HS-5 (cell line): Measurements from ENCODE around the gene PRKAR1B.

Experiments
- DNase-seq: peaks from one replicate; pipeline ENCODE4 v3.0.0-alpha.2; 2012; ENCODE audit warnings: low read depth

PRKAR1B gene

GRCh38 chr7:603152-603951, 123.7 kb downstream of the PRKAR1B start:
- DNase-seq: no peak

DNA sequence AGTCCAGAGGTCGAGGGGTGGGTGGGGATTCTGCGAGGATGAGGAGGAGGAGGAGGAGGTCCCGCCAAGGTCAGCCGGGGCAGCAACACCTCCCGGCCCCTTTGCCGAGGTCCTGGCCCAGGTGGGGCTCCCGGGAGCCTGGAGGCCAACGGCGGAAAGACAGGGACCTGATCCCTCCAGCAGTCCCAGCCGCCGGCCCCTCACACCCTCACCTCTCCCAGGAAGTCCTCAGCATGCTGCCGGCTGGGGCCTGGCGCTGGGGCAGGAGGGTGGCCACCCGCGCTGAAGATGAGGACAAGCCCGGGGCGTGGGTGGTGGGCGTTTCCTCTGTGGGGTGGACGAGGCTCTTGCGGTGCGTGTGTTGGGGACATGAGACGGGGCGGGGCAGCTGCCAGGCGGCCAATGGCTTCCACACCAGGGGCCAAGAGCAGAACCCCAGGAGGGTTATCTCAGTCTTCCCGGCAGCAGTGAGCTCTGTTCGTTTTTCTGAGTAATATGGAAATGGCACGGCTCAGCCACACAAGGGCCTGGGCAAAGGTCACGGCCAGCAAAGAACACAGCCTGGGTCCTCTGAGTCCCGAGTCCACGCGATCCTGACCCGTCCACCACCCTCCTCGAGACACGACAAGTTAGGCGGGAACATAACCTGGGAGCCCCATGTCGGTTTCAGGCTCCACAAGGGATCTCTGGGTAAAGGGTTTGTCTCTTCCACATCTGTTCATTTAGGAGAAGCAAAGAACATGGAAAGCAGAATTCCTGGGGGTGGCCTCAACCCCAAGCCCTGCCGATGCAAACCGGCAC, 124.5 kb downstream of the PRKAR1B start:
- DNase-seq: no peak

- no peak for DNase-seq
Measured at GRCh38 chr7:601595-602340, 125.3 kb downstream of the PRKAR1B start.

DNA sequence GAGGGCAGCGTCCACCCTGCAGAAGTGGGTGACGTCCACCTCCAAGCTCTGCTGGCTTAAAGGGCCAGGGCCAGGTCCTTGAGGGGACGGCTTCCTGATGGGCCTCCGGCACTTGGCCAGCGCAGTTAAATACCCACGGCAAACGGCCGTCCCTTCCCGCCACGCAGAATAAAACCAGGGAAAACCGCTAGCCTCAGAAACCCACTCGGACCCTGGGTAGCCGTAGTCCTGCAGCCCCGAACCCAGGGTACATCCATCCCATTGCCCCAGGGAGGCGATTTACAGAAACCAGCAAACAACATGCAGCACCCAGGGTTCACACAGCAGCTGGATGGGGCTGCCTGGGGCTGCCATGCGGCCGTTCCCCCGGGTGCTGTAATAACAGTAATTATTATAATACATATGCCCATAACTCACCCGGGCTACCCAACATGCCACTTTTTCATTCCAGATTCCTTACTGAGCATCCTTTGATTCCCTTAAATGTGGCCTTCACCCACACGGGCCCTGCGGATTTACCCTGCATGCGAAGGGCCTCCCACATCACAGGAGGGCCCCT, 126.0 kb downstream of the PRKAR1B start:
- DNase-seq: no peak

DNA sequence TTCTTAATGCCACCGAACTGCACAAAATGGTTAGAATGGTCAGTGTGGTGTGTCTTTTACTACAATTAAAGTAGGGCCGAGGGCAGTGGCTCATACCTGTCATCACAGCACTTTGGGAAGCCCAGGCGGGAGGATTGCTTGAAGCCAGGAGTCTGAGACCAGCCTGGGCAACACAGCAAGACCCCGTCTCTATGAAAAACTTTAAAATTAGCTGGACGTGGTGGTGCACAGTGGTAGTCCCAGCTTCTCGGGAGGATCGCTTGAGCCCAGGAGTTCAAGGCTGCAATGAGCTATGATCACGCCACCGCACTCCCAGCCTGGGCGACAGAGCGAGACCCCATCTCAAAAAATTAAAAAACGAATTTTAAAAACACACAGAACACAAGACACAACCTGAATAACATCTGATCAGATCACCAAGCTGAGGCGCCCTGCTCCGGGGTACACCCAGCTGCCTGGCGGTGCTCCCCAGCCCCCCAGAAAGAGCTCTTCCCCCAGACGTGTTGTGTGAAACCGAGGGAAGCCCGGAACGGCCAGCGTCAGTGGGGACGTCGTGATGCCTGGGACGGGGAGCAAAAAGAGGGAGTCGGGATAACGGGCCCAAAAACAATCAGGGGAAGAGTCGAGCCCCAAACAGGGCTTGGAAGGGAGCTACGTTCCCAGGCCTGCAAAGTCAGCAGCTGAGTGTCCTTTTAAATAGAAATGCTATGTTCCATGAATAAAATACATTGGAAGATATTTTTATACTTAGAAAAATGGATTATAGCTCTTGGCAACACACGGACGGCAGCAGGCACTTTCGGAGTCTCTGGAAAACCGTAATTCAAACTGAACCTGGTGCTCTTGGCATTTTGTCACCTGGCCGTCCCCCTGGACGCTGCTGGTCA, 126.7 kb downstream of the PRKAR1B start:
- DNase-seq: no peak

- no peak for DNase-seq
Measured at GRCh38 chr7:598899-599298, 128.2 kb downstream of the PRKAR1B start.

GRCh38 chr7:597348-598178, 129.5 kb downstream of the PRKAR1B start:
- no peak for DNase-seq

- DNase-seq: no peak
Measured at GRCh38 chr7:596819-597182, 130.3 kb downstream of the PRKAR1B start.

DNA sequence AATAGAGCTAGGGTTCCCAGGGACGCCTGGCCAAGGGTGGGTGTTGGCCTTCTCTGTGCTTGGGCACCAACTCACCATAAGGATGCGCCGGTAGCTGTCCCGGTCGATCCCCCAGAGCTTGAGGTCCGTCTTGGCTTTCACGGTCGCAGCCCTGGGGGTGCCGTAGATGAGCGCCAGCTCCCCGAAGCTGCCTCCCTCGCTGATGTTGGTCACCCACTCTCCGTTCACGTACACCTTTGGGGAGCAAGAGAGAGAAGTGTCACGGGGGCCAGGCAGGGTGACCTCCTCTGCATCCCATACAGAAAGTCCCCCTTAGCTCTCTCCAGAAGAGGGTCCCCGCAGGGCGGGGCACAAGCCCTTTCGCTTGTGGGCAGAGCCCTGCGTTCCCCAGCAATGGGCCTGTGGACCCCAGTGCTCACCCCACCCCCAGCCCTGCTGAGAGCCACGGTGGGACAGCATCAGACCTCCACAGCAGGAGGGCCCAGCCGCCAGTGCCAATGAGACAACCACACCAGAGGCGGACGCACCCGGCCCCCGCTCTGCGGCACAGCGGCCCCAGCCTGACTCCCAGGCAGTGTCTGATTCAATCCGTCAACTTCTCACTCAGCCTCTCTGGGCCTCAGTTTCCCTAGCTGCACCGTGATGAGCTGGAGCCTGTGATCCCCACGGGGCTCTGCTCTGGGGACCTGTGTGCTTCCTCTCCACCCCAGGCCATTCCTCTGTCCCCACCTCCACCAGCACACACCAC, 130.8 kb downstream of the PRKAR1B start:
- no peak for DNase-seq

DNA sequence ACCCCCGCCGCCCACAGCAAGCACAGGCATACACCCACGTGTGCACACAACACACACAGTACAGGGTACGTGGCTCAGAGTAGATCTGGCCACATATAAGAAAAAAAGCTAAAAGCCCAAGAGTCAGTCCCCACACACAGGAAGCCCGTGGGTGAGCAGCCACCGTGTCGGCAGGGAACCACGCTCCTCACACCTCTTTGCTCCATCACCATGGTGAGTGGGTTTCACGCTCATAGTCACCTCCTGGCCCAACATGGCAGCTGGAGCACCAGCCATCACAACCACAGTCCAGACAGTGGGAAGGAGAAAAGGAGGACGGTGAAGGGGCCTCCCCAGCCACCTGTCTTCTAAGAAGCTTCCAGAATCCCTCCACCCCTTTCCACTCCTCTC, 131.5 kb downstream of the PRKAR1B start:
- DNase-seq: no peak

DNA sequence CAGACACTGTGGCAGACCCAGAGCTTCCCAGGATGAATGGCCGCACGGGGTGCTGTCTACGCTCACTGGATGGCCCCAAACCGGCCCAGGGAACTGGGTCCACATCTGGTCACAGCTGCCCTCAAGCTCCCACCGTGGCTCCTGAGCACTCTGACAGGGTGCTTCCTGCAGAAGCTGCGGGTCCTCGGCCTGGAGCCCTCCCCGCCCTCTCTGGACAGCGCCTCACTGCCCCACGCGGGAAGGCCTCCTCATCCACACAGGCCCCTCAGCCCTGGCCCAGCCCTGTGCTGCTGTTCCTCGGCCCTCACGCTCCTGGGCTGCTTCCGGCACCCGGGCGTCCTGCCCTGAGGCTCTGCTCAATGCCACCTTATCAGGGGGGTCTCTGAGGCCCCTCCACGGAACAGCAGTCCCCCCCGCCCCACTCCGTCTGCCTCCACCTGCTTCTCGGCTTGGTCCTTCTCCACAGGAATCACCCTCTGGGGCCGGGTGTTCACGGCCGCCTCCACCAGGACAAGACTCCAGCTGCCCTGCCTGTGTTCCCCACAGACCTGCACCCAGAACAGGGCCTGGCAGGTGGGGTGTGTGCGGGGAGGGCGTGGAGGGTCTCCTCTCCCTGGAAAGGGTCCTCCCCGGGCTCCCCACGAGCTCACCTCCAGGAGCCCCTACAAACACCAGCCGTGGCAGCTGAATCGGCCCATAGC, 132.0 kb downstream of the PRKAR1B start:
- DNase-seq: no peak

GRCh38 chr7:594212-594913, 132.7 kb downstream of the PRKAR1B start:
- no peak for DNase-seq

DNA sequence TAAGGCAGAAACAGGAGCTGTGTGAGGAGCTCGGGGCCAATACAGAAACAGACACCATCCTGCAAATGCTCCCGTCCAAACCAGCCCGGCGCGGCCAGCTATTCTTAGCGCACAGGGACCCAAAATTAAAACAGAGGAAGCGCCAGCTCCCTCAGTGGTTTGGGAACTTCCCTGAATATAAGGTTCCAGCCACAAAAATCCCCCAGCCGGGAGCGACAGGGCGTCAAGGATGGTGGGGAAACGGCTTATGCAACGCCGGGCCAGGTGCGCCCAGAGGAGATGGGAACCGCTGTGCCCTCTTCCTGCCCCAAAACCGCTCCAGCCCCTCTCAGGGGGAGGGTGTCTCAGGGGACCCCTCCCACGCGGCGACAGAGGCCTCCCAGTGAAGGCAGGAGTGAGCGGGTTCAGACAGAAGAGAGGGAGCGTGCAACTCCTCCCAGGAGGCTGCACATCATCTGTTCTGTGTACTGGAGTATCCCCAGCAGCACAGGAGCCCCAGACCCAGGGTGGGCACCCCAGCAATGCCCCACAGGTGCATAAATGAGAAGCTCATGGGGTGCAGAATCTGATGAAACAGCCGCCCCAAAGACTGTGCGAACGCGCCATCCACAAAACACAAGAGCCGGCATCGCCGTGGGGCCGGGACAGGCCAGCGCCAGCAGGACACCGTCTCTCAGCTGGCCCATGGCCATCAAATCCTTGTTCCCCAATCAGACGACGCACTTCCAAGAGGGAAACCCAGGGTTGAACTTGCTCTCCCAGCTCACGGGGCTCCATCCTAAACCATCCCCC, 133.6 kb downstream of the PRKAR1B start:
- DNase-seq: no peak

GRCh38 chr7:591856-592628, 135.0 kb downstream of the PRKAR1B start:
- DNase-seq: no peak

DNA sequence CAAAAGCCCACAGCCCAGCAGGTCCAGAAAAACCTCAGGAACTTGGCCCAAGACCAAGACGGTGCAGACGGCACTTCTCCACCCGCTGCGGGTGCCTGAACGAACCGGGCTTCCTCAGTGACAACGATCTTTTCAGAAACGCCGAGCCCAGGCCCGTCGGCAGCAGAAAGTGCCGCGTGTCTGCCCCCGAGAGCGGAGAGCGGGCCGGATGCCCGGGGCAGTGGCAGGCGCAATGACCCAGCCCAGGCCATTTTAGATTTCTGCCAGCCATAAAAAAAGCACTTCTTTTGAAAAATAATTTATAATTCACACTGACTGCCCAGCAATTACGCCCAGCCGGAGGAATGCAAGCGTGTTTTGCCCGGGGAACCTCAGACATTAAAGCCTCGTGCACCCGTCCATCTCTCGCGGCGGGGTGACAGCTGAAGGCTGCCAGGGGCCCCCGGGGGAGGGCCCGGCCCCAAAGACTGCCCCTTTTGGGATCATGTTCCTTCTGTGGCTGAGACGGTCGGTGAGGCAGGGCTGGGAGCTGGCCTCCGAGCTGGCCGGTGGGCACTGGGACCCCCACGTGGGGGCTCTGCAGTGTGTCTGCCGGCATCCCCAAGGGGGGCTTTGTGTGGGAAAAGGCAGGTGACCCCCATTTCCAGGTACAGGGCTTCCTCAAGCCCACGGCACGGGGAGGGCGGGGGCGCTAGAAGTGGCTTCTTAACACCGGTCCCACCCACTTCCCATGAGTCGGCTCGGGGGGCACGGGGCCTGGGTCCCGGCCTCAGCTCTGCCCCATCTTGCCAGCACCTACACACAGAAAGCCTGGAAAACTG, 136.1 kb downstream of the PRKAR1B start:
- DNase-seq: no peak
